ENCODE data around the gene ESRRA. TPM values are rescaled to one million over a fixed set of nuclear protein-coding genes. Genes with fewer than 3 reads are reported as not detected.
A peak's percentile ranks its signal among the peaks of the same experiment; 100 is the strongest.

ESRRA gene
- total and polyA plus RNA-seq, 2 of the 13 experiments (the other 11 are each of a cell fraction or from before 2014, with no cell fraction given): 18.1 to 36.3 TPM

DNA sequence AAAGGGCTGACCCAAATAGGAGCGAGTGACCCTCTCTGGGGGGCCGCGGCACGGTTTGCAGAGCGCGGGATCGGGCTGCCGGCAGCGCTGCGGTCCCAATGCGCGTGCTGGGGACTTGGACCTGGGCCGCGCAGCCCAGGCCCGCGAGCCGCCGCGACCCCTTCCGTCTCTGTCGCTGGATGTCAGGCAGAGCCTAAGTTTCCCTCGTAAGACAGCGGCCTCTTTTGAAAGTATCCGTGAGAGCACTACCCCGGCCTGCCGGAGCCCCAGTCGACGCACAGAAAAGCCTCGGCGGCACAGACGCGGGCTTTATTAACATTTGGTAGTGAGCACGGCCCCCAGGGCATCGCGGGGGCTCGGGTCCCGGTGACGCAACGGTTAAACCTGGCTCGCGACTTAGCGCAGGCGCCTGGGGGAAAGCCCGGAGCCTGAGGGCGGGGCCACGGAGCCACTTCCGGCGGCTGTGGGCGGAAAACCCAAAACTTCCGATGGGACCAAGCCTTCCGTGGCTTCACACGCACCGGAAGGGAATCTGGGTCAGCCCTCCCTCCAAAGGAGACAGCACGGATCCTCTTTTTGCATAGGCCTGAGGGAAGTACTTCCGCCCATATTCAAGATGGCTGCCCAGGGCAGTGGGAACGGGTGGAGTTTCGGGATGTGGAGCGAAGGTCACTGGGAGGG, 35.6 kb upstream of the ESRRA start (continued):
- TF ChIP-seq REPIN1 (CRISPR knock-in tag; IDR thresholded peaks at IDR 0.05; ENCODE audit: borderline replicate concordance, low read depth) (peak; percentile 31; the same call in 1 of the 2 replicates), ZSCAN31 (CRISPR knock-in tag; IDR thresholded peaks at IDR 0.05; ENCODE audit: low read depth) (peak; percentile 69; the same call in 1 of the 2 replicates)

DNA sequence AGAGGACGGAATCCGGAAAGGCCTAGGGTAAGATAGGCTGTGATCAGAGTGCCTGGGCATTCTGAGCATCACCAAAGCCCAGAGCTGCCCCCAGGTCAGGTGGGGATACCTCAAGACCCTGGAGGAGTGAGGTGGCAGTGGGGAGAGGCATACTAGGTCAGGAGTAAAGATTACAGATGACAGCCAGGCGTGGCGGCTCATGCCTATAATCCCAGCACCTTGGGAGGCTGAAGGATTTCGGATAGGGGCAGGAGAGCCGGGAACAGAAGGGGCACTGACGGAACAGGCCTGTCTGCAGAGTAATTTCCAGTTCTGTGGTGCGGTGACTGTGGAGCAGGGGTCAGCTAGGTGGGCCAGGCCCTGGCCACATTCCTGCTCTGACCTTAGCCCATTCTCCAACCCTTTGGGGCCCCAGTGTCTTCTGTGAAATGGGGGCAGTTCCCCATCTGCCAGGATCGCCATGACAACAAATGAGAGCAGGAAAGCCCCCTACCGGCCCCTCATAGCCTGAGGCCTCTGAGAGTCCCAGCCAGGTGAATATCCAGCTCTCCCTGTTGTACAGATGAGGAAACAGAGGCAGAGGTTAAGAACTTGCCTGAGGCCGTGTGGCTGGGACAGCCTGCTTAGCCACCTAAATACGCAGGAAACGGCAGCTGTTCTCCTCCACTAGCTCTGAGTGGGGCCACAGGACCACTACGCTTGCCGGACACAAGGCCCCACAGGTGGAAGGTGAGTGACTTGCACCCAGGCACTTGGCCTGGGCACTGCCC, 30.1 kb upstream of the ESRRA start:
- H3K4me1 ChIP-seq (ENCODE audit: insufficient read depth, low read length): peaks cover 23% of the 10 kb centered on the region
- peaks cover 2 to 7% of the 10 kb centered on the region in 2 experiments; a peak in 1 of 5 replicates for H3K36me3 ChIP-seq (replicated peaks in 1 of 2; ENCODE audit: control insufficient read depth in 1 of 2, insufficient read depth in 2 of 2, low read length in 2 of 2)
- no peaks in the 10 kb centered on the region for H3K9me3 ChIP-seq (ENCODE audit: low read length)
- H4K20me1 ChIP-seq (ENCODE audit: insufficient read depth, low read length): no peaks in the 10 kb centered on the region
- no peak overlapping the region for H3K4me3 ChIP-seq (replicated peaks in 1 of 3; ENCODE audit: insufficient read depth in 1 of 3, low read depth in 2 of 3, low read length in 3 of 3)
- POLR2A ChIA-PET: interaction anchor here (0.6 to 1.1 kb wide), 3 partner anchors 29 to 91 kb away, joined by 3 to 6 read pairs (median 3); partner anchors contain the start of gene FKBP2
- FAIRE-seq (no peak), ATAC-seq (no peak), DNase-seq (ENCODE audit: low spot score) (no peak)
- H3K27me3 ChIP-seq (ENCODE audit: control insufficient read depth in 1 of 2, insufficient read depth in 2 of 2, low read length in 2 of 2): no peaks in the 10 kb centered on the region
- WGBS (ENCODE audit: low lambda C conversion rate): 95% methylated on average over 8 of the region's 15 CpGs
- H2AFZ ChIP-seq (ENCODE audit: low read length): no peak overlapping the region
- BruUV-seq (replicated peaks): no TSS peak
- intact Hi-C loops (cut with micrococcal nuclease; ENCODE audit: unreplicated experiment) (no loop called here), in situ Hi-C loops (cut with HindIII; ENCODE audit: extremely low pct_ligation_motif_present, low pct_unique_long_range_greater_than_20kb) (no loop called here)
- H3K9ac ChIP-seq (ENCODE audit: insufficient read depth, low read depth, low read length): no peak overlapping the region
- TF ChIP-seq ZNF512 (CRISPR knock-in tag; IDR thresholded peaks at IDR 0.05) (no peak), ZNF652 (CRISPR knock-in tag; IDR thresholded peaks at IDR 0.05; ENCODE audit: borderline replicate concordance, low read depth) (no peak), PRDM15 (CRISPR knock-in tag; IDR thresholded peaks at IDR 0.05) (no peak), AGO2 (optimal IDR thresholded peaks at IDR 0.05; ENCODE audit: low read depth, low read length) (peak; percentile 41), ZNF160 (CRISPR knock-in tag; IDR thresholded peaks at IDR 0.05) (no peak)
- peaks cover 9% of the 10 kb centered on the region for H3K79me2 ChIP-seq (ENCODE audit: insufficient read depth, low read length)
- no peak overlapping the region for H3K4me2 ChIP-seq (ENCODE audit: low read depth, low read length)
- CTCF ChIA-PET (ENCODE audit: low intra/inter-chr PET ratio, low total read pairs): no interaction called here
- no peak overlapping the region for H3K27ac ChIP-seq (ENCODE audit: extremely low read length, insufficient read depth, low read length)
